ENCODE results near the gene DDX1. TPM values are rescaled to one million over a fixed set of nuclear protein-coding genes. Genes with fewer than 3 reads are reported as not detected.

Gene DDX1
- total RNA-seq, 1 donor from 2014 or later = 100 TPM

GRCh38 chr2:15618449-15618855, 26.8 kb downstream of the DDX1 start:
- no peak overlapping the region for H3K27ac Mint-ChIP-seq (ENCODE audit: unreplicated experiment)
- DNase-seq (ENCODE audit: low spot score) = no peak
- no peaks in the 10 kb centered on the region for H3K9me3 Mint-ChIP-seq (ENCODE audit: unreplicated experiment)
- no peaks in the 10 kb centered on the region for H3K4me1 Mint-ChIP-seq (ENCODE audit: unreplicated experiment)
- H3K27me3 Mint-ChIP-seq (ENCODE audit: unreplicated experiment) = peaks cover 1% of the 10 kb centered on the region
- no peak for TF ChIP-seq CTCF (IDR thresholded peaks at IDR 0.05; ENCODE audit: unreplicated experiment)
- no peak overlapping the region for H3K4me3 Mint-ChIP-seq (ENCODE audit: unreplicated experiment)
- H3K36me3 Mint-ChIP-seq (ENCODE audit: low read depth, unreplicated experiment) = peaks cover 25% of the 10 kb centered on the region

- Mint-ChIP-seq H3K4me1 (ENCODE audit: unreplicated experiment) (no peaks in the 10 kb centered on the region), H3K27me3 (ENCODE audit: unreplicated experiment) (no peaks in the 10 kb centered on the region), H3K36me3 (ENCODE audit: low read depth, unreplicated experiment) (peaks cover 27% of the 10 kb centered on the region), H3K27ac (ENCODE audit: unreplicated experiment) (no peak overlapping the region), H3K4me3 (ENCODE audit: unreplicated experiment) (no peak overlapping the region), H3K9me3 (ENCODE audit: unreplicated experiment) (no peaks in the 10 kb centered on the region)
- no peak for TF ChIP-seq CTCF (IDR thresholded peaks at IDR 0.05; ENCODE audit: unreplicated experiment)
- DNase-seq (ENCODE audit: low spot score) = no peak
Measured at GRCh38 chr2:15619076-15619475, 27.4 kb downstream of the DDX1 start.

GRCh38 chr2:15619510-15619909, 27.8 kb downstream of the DDX1 start:
- Mint-ChIP-seq H3K4me1 (ENCODE audit: unreplicated experiment) (no peaks in the 10 kb centered on the region), H3K9me3 (ENCODE audit: unreplicated experiment) (no peaks in the 10 kb centered on the region), H3K4me3 (ENCODE audit: unreplicated experiment) (peak overlapping the region; percentile 42), H3K27ac (ENCODE audit: unreplicated experiment) (no peak overlapping the region), H3K27me3 (ENCODE audit: unreplicated experiment) (no peaks in the 10 kb centered on the region), H3K36me3 (ENCODE audit: low read depth, unreplicated experiment) (peaks cover 31% of the 10 kb centered on the region)
- no peak for DNase-seq (ENCODE audit: low spot score)
- TF ChIP-seq CTCF (IDR thresholded peaks at IDR 0.05; ENCODE audit: unreplicated experiment) = no peak

GRCh38 chr2:15619938-15620337, 28.3 kb downstream of the DDX1 start:
- Mint-ChIP-seq H3K27me3 (ENCODE audit: unreplicated experiment) (no peaks in the 10 kb centered on the region), H3K9me3 (ENCODE audit: unreplicated experiment) (no peaks in the 10 kb centered on the region), H3K4me3 (ENCODE audit: unreplicated experiment) (peak overlapping the region; percentile 42), H3K36me3 (ENCODE audit: low read depth, unreplicated experiment) (peaks cover 32% of the 10 kb centered on the region), H3K27ac (ENCODE audit: unreplicated experiment) (no peak overlapping the region), H3K4me1 (ENCODE audit: unreplicated experiment) (no peaks in the 10 kb centered on the region)
- TF ChIP-seq CTCF (IDR thresholded peaks at IDR 0.05; ENCODE audit: unreplicated experiment) = no peak
- no peak for DNase-seq (ENCODE audit: low spot score)

- DNase-seq (ENCODE audit: low spot score) = no peak
- H3K27ac Mint-ChIP-seq (ENCODE audit: unreplicated experiment) = no peak overlapping the region
- H3K4me3 Mint-ChIP-seq (ENCODE audit: unreplicated experiment) = no peak overlapping the region
- no peak for TF ChIP-seq CTCF (IDR thresholded peaks at IDR 0.05; ENCODE audit: unreplicated experiment)
- H3K27me3 Mint-ChIP-seq (ENCODE audit: unreplicated experiment) = no peaks in the 10 kb centered on the region
- H3K36me3 Mint-ChIP-seq (ENCODE audit: low read depth, unreplicated experiment) = peaks cover 28% of the 10 kb centered on the region
- H3K9me3 Mint-ChIP-seq (ENCODE audit: unreplicated experiment) = no peaks in the 10 kb centered on the region
- no peaks in the 10 kb centered on the region for H3K4me1 Mint-ChIP-seq (ENCODE audit: unreplicated experiment)
Measured at GRCh38 chr2:15620340-15620739, 28.7 kb downstream of the DDX1 start.
